Fibroblast of skin of right quadriceps (primary cell): ENCODE measurements around the gene HSPG2.

Experiments used
- DNase-seq: peaks from one replicate; pipeline ENCODE4 v3.0.0-alpha.2; 2013

The HSPG2 gene

GRCh38 chr1:21878009-21878773, 58.9 kb downstream of the HSPG2 start:
- DNase-seq: no peak

GRCh38 chr1:21876267-21876666, 60.8 kb downstream of the HSPG2 start:
- no peak for DNase-seq

- no peak for DNase-seq
Observed at GRCh38 chr1:21875621-21876063, 61.5 kb downstream of the HSPG2 start.

DNA sequence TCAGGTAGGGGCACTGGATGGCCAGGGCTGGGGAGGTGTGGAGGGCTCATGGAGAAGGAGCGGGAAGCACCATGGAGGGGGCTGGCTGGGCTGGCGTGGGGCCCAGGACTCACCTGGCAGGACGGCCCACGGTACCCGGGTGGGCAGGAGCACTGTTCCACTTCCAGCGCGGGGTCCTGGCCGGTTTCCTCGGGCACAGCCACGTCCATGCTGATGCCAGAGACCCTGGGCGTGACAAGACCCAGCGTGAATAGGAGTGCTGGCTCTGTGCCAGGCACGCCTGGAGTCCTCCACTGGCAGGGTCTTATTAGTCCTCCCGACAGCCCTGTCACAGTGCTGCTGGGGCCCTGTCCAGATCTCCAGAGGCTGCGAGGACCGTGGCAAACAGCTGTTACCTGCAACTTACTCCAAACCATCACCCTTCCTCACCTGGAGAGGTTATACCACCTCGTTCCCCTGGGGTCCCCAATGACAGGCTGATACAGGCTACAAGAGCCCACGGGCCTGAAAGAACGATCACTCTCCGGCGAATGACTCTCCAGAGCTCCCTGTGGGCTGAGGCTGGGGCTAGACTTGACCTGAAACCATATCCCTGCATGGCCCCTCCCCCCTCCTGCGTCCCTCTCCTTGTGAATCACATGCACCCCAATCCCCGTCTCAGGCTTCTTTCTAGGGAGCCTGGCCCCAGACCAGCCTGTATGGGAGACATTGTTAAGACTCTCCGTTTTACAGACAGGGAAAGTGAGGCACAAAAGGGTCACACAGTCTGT, 62.1 kb downstream of the HSPG2 start:
- DNase-seq: no peak

GRCh38 chr1:21874328-21874727, 62.8 kb downstream of the HSPG2 start:
- DNase-seq: no peak

DNA sequence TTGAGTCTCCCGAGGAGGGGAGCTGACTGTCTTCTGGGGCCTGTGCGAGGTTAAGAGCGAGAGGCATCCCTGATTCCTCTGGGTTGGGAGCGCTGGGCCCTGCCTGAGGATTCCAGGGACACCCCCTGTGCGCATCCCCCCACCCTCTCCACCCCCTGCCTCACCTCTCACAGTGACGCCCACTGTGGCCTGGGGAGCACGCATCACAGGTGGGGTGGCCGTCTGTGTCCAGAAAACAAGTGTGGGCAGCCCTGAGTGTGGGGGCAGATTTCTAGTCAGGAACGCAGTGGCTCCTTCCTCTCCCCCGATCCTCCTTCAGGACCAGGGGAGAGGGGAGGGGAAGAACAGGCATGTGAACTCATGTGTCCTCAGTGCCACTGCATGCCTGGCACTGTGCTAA, 63.3 kb downstream of the HSPG2 start:
- no peak for DNase-seq

- no peak for DNase-seq
Observed at GRCh38 chr1:21873174-21873573, 63.9 kb downstream of the HSPG2 start.

GRCh38 chr1:21872445-21873079, 64.5 kb downstream of the HSPG2 start:
- no peak for DNase-seq

GRCh38 chr1:21871943-21872342, 65.2 kb downstream of the HSPG2 start:
- DNase-seq: no peak

- DNase-seq: no peak
Observed at GRCh38 chr1:21870611-21871010, 66.5 kb downstream of the HSPG2 start.

- DNase-seq: peak; percentile 82
Observed at GRCh38 chr1:21869620-21870121, 67.4 kb downstream of the HSPG2 start.

DNA sequence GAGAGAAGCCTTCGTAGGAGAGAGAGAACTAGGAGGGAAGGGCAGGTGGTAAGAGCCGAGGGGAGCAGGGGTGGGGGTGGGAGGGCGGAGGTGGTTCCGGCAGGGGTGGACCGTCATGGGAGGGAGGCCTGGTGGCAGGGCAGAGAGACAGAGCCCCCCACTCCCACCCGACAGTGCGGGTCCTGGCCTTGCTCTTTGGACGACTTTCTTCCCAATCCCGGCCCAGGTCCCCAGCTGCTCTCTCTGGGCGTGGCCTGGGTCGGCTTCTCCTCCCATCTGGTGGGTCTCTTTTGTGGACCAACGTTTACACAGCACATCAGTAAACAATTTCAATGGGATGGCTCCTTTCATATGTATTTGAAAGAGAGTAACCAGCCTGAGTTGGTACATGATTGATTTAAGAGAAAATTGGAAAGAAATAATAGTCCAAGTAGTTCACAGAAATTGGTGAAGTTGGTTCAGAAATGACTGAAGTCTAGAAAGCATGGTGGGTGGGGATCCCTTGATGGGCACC, 68.1 kb downstream of the HSPG2 start:
- DNase-seq: no peak

GRCh38 chr1:21868482-21868881, 68.6 kb downstream of the HSPG2 start:
- DNase-seq: no peak

- DNase-seq: no peak
Observed at GRCh38 chr1:21867451-21867996, 69.6 kb downstream of the HSPG2 start.

DNA sequence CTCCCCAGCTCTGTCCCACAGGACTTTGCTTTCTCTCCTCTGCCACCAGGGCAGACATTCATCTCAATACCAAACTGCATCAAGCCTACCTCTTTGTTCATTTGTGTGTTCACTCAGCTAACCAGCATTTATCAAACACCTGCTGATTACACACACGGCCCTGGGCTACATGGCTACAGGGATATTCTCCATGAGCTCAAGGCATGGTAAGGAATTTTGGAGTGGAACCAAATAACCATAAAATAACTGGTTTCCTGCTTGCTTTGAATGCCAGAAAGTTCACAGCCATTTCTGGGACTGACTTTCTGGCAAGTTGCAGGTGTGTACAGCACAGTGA, 70.4 kb downstream of the HSPG2 start:
- DNase-seq: no peak

DNA sequence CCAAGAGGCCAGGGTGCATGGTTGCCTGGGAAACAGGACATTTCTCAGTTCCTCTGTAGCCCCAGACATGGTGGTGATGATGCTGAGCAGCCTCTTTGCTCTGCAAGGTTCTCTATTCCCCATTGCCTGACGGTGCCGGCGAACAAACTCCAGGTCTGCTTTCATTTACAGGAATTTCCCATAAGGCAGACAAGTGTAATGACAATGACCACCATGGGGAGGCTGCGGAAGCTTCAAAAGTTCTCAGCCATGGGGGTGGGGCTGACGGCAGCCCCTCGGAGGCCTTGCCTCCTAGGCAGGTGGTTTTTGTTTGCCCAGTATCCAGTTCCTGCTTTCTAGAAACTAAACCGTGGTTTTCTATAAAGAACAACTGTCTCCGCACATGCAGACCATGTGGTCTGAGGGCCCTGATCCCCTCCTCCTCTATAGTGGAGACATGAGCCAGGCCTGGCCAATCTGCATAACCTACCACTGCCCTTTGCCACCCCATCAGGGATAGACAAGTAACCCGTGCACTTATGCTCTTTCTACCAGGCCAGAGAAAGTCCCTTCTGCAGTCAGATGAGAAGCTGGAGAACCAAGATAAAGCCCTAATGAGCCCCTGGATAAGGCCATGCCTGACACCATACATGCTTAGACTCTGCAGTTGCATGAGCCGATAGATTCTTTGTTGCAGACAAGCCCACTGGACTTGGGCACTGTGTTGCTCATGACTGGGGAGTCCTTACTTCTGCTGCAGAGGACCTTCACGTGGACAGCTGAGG, 71.0 kb downstream of the HSPG2 start:
- no peak for DNase-seq

- no peak for DNase-seq
Observed at GRCh38 chr1:21865609-21865942, 71.5 kb downstream of the HSPG2 start.

GRCh38 chr1:21864730-21865129, 72.4 kb downstream of the HSPG2 start:
- DNase-seq: no peak

- no peak for DNase-seq
Observed at GRCh38 chr1:21863981-21864380, 73.1 kb downstream of the HSPG2 start.

DNA sequence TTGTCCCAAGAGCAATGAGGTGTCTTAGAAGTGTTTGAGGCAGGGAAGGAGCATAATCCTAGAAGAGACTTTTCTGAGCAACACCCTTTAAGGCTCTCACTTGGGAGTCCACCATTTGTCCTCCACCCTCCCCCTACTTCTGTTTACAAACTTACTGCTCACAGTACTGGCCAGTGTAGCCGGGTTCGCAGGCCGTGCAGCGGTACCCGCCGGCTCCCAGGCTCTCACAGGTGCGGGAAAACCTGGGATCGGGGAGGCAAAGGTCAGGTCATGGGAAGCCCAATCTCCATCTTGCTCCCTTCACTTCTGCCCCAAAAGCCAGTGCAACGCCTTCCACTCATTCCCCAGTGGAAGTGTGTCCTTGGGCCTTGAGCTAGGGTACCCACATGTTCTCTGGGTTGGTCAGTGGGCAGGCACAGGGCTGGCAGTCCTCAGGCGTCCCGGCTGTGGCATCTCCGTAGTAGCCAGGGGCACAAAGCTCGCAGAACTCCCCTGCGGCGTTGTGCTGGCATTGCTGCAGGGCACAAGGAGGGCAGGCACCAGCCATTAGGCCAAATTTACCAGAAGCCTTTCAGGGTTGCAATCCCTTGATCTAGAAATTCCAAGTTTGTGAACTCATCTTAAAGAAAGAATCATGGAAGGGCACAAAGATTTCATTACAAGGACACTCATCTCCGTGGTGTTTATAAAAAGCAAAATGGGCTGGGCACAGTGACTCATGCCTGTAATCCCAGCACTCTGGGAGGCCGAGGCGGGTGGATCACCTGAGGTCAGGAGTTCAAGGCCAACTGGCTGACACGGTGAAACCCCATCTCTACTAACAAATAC, 75.3 kb downstream of the HSPG2 start:
- DNase-seq: peak; percentile 41

DNA sequence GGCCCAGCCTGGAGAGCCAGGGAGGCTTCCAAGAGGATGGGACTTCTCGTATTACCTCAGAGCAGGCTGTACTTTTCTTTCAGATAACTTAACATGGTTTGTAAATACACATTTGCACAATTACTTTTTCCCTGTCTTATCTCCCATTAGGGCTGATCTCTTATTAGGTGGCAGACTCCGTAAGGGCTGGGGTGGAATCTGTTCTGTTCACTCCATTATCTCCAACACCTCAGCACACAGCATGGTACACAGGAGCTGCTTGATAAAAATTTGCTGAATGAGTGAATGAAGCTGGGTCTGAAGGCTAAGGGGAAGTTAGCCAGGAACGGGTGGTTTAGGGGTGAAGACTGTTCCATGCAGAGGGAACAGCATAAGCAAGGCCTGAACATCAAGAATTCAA, 76.1 kb downstream of the HSPG2 start:
- no peak for DNase-seq
